GM23338 (cell line): Measurements from ENCODE around the gene FAM241A. TPM values are rescaled to one million over a fixed set of nuclear protein-coding genes. Genes with fewer than 3 reads are reported as not detected.

Source experiments
- ATAC-seq: fragments of 200-7000 bp; cut with Tn5 transposase; 3 replicates; pipeline ENCODE4 v1.9.1; 2020
- DNase-seq: peaks from one replicate; pipeline ENCODE4 v3.0.0-alpha.2; 2015; ENCODE audit warnings: low spot score
- H2AFZ ChIP-seq: fragments of 200-600 bp; sonication (generic); 2 replicates; pipeline ENCODE4 v1.8.0; 2016; ENCODE audit warnings: antibody characterized with exemption, mild to moderate bottlenecking, moderate library complexity
- H3F3A ChIP-seq: fragments of 200-600 bp; sonication (generic); replicated peaks from 2 replicates; pipeline ENCODE4 v1.8.0; 2017; ENCODE audit warnings: antibody characterized with exemption, mixed run types, low read depth
- H3K27ac ChIP-seq: fragments of 200-600 bp; sonication (generic); 2 replicates; pipeline ENCODE4 v1.6.1; 2016; ENCODE audit warnings: low read depth
- H3K27me3 ChIP-seq: fragments of 200-600 bp; sonication (generic); 2 replicates; pipeline ENCODE4 v1.8.0; 2016; ENCODE audit warnings: mild to moderate bottlenecking, mixed run types, moderate library complexity; ENCODE audit not compliant: insufficient read depth
- H3K36me3 ChIP-seq: fragments of 200-600 bp; sonication (generic); 2 replicates; pipeline ENCODE4 v1.8.0; 2016; ENCODE audit warnings: mild to moderate bottlenecking; ENCODE audit not compliant: insufficient read depth
- H3K4me1 ChIP-seq: fragments of 200-600 bp; sonication (generic); 2 replicates; pipeline ENCODE4 v1.8.0; 2016; ENCODE audit warnings: mild to moderate bottlenecking, moderate library complexity; ENCODE audit not compliant: insufficient read depth
- H3K4me2 ChIP-seq: fragments of 200-600 bp; sonication (generic); 2 replicates; pipeline ENCODE4 v1.7.1; 2017; ENCODE audit warnings: mixed run types
- H3K4me3 ChIP-seq: fragments of 200-600 bp; sonication (generic); 2 replicates; pipeline ENCODE4 v1.6.1; 2016; ENCODE audit warnings: mixed run types
- H3K79me2 ChIP-seq: fragments of 200-600 bp; sonication (generic); replicated peaks from 2 replicates; pipeline ENCODE4 v1.8.0; 2017; ENCODE audit warnings: mild to moderate bottlenecking; ENCODE audit not compliant: insufficient read depth
- H3K9me2 ChIP-seq: fragments of 200-600 bp; sonication (generic); 2 replicates; pipeline ENCODE4 v1.8.0; 2017; ENCODE audit not compliant: insufficient read depth
- H4K20me1 ChIP-seq: fragments of 200-600 bp; sonication (generic); replicated peaks from 2 replicates; pipeline ENCODE4 v1.8.0; 2017; ENCODE audit warnings: mild to moderate bottlenecking; ENCODE audit not compliant: insufficient read depth
- H3K27ac Mint-ChIP-seq: 2 replicates; pipeline ENCODE4 v1.8.0; 2020; ENCODE audit warnings: inconsistent platforms, mild to moderate bottlenecking, moderate library complexity, mixed read lengths
- H3K27me3 Mint-ChIP-seq: 3 replicates; pipeline ENCODE4 v1.8.0; 2022; ENCODE audit warnings: low read depth, mild to moderate bottlenecking, moderate library complexity, mixed read lengths, inconsistent platforms; ENCODE audit not compliant: insufficient read depth, poor library complexity
- H3K36me3 Mint-ChIP-seq: 3 replicates; pipeline ENCODE4 v1.8.0; 2021; ENCODE audit warnings: low read depth, mild to moderate bottlenecking, inconsistent platforms, moderate library complexity, mixed read lengths
- H3K4me1 Mint-ChIP-seq: 3 replicates; pipeline ENCODE4 v1.8.0; 2020; ENCODE audit warnings: mild to moderate bottlenecking, inconsistent platforms, mixed read lengths
- H3K4me3 Mint-ChIP-seq: 3 replicates; pipeline ENCODE4 v1.8.0; 2021; ENCODE audit warnings: moderate library complexity, mild to moderate bottlenecking, inconsistent platforms, mixed read lengths
- H3K9me3 Mint-ChIP-seq: 3 replicates; pipeline ENCODE4 v1.8.0; 2020; ENCODE audit warnings: moderate library complexity, mild to moderate bottlenecking, inconsistent platforms, mixed read lengths
- CREB1 ChIP-seq: fragments of 250-450 bp; sonication (Bioruptor Pico); IDR thresholded peaks from 2 replicates; pipeline ENCODE4 v1.5.0; 2020; ENCODE audit warnings: low read depth, mild to moderate bottlenecking, moderate library complexity
- ETS1 ChIP-seq: IDR thresholded peaks from 2 replicates; pipeline ENCODE4 v1.6.1; 2016; ENCODE audit warnings: antibody characterized with exemption
- EZH2 ChIP-seq: fragments of 200-600 bp; sonication (generic); IDR thresholded peaks from one replicate; pipeline ENCODE4 v1.8.0; 2017; ENCODE audit warnings: antibody characterized with exemption, mild to moderate bottlenecking, low read depth; ENCODE audit not compliant: unreplicated experiment
- EZH2phosphoT487 ChIP-seq: fragments of 200-600 bp; sonication (generic); IDR thresholded peaks from one replicate; pipeline ENCODE4 v1.8.1; 2018; ENCODE audit warnings: antibody characterized with exemption; ENCODE audit not compliant: unreplicated experiment
- NANOG ChIP-seq: IDR thresholded peaks from 2 replicates; pipeline ENCODE4 v1.6.1; 2016; ENCODE audit warnings: antibody characterized with exemption, borderline replicate concordance
- POLR2AphosphoS5 ChIP-seq: IDR thresholded peaks from 2 replicates; pipeline ENCODE4 v1.6.1; 2016; ENCODE audit warnings: antibody characterized with exemption, low read depth
- STAT1 ChIP-seq: IDR thresholded peaks from one replicate; pipeline ENCODE4 v1.6.1; 2016; ENCODE audit warnings: antibody characterized with exemption; ENCODE audit not compliant: unreplicated experiment
- ZNF331 ChIP-seq: fragments of 250-450 bp; sonication (Bioruptor Pico); IDR thresholded peaks from 2 replicates; pipeline ENCODE4 v1.5.0; 2020; ENCODE audit warnings: low read depth, mild to moderate bottlenecking, moderate library complexity
- polyA plus RNA-seq: library from polyadenylated mRNA; unstranded; fragments of >200 nt; fragmentation: Nextera tagmentation; extraction: Ambion mirVana; gene quantifications from 2 replicates; pipeline ENCODE4 v1.2.1, GENCODE V29; 2016
- total RNA-seq: library from RNA; depleted of rRNA; stranded (reverse); fragments of >200 nt; shearing (Covaris generic); gene quantifications from 2 replicates; pipeline ENCODE4 v1.2.3, GENCODE V29; 2014
- TF ChIP-seq, protein P1 (sequence below), 2 experiments: fragments of 200-600 bp in 1 of 2; sonication (generic) in 1 of 2; conservative IDR thresholded peaks; 2 replicates each; pipeline versions ENCODE4 v1.5.1 to v1.6.1; 2016 to 2017; ENCODE audit warnings: antibody characterized with exemption in 2 of 2, low read depth in 2 of 2, mild to moderate bottlenecking in 2 of 2, moderate library complexity in 1 of 2
- TF ChIP-seq, protein P2 (sequence below): IDR thresholded peaks from one replicate; pipeline ENCODE4 v1.6.1; 2018; ENCODE audit warnings: antibody characterized with exemption; ENCODE audit not compliant: unreplicated experiment
- TF ChIP-seq, protein P3 (sequence below): fragments of 250-450 bp; sonication (Bioruptor Pico); IDR thresholded peaks from 2 replicates; pipeline ENCODE4 v1.5.0; 2020; ENCODE audit warnings: mild to moderate bottlenecking, moderate library complexity

Gene FAM241A
- total and polyA plus RNA-seq, 2 experiments from 2014 or later, result 0.58 to 0.63 TPM

DNA sequence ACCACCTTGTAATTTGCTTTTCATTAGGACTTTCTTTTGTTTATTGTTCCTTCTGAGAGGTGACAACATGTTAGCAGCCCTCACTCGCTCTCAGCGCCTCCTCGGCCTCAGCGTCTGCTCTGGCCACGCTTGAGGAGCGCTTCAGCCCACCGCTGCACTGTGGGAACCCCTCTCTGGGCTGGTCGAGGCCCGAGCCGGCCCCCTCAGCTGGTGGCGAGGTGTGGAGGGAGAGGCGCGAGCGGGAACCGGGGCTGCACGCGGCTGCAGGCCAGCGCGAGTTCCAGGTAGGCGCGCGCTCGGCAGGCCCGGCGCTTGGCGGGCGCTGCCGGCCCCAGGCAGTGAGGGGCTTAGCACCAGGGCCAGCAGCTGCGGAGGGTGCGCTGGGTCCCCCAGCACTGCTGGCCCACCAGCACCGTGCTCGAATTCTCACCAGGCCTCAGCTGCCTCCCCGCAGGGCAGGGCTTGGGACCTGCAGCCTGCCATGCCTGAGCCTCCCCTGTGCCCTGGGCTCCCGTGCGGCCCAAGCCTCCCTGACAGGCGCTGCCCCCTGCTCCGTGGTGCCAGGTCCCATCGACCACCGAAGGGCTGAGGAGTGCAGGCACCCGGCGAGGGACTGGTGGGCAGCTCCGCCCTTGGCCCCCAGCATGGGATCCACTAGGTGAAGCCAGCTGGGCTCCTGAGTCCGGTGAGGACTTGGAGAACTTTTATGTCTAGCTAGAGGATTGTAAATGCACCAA, 77.1 kb downstream of the FAM241A start (continued):
- TF ChIP-seq ETS1, result no peak
- no peak for TF ChIP-seq POLR2AphosphoS5
- TF ChIP-seq, protein P1, sequence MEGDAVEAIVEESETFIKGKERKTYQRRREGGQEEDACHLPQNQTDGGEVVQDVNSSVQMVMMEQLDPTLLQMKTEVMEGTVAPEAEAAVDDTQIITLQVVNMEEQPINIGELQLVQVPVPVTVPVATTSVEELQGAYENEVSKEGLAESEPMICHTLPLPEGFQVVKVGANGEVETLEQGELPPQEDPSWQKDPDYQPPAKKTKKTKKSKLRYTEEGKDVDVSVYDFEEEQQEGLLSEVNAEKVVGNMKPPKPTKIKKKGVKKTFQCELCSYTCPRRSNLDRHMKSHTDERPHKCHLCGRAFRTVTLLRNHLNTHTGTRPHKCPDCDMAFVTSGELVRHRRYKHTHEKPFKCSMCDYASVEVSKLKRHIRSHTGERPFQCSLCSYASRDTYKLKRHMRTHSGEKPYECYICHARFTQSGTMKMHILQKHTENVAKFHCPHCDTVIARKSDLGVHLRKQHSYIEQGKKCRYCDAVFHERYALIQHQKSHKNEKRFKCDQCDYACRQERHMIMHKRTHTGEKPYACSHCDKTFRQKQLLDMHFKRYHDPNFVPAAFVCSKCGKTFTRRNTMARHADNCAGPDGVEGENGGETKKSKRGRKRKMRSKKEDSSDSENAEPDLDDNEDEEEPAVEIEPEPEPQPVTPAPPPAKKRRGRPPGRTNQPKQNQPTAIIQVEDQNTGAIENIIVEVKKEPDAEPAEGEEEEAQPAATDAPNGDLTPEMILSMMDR (conservative IDR thresholded peaks at IDR 0.05; ENCODE audit: low read depth in 2 of 2), result no peak
- TF ChIP-seq NANOG, result no peak

- H3K4me3 Mint-ChIP-seq, result no peak overlapping the region
- Histone ChIP-seq H4K20me1 (no peaks in the 10 kb centered on the region), H3K27me3 (no peaks in the 10 kb centered on the region), H3K4me1 (peaks cover 3% of the 10 kb centered on the region), H3K9me2 (no peaks in the 10 kb centered on the region), H3K27ac (no peak overlapping the region), H3F3A (no peaks in the 10 kb centered on the region), H3K36me3 (no peaks in the 10 kb centered on the region), H2AFZ (no peak overlapping the region), H3K4me3 (no peak overlapping the region), H3K4me2 (no peak overlapping the region), H3K79me2 (no peaks in the 10 kb centered on the region)
- H3K9me3 Mint-ChIP-seq, result peaks cover 19% of the 10 kb centered on the region
- peaks cover 4% of the 10 kb centered on the region; the same call in 2 of the 3 replicates for H3K4me1 Mint-ChIP-seq
- no peak for ATAC-seq
- no peak overlapping the region for H3K27ac Mint-ChIP-seq
- peaks cover 6% of the 10 kb centered on the region for H3K27me3 Mint-ChIP-seq
- DNase-seq, result no peak
- peaks cover 6% of the 10 kb centered on the region; the same call in 2 of the 3 replicates for H3K36me3 Mint-ChIP-seq
- TF ChIP-seq, protein P2, sequence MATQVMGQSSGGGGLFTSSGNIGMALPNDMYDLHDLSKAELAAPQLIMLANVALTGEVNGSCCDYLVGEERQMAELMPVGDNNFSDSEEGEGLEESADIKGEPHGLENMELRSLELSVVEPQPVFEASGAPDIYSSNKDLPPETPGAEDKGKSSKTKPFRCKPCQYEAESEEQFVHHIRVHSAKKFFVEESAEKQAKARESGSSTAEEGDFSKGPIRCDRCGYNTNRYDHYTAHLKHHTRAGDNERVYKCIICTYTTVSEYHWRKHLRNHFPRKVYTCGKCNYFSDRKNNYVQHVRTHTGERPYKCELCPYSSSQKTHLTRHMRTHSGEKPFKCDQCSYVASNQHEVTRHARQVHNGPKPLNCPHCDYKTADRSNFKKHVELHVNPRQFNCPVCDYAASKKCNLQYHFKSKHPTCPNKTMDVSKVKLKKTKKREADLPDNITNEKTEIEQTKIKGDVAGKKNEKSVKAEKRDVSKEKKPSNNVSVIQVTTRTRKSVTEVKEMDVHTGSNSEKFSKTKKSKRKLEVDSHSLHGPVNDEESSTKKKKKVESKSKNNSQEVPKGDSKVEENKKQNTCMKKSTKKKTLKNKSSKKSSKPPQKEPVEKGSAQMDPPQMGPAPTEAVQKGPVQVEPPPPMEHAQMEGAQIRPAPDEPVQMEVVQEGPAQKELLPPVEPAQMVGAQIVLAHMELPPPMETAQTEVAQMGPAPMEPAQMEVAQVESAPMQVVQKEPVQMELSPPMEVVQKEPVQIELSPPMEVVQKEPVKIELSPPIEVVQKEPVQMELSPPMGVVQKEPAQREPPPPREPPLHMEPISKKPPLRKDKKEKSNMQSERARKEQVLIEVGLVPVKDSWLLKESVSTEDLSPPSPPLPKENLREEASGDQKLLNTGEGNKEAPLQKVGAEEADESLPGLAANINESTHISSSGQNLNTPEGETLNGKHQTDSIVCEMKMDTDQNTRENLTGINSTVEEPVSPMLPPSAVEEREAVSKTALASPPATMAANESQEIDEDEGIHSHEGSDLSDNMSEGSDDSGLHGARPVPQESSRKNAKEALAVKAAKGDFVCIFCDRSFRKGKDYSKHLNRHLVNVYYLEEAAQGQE, result no peak
- TF ChIP-seq NANOG, result no peak
- no peak for TF ChIP-seq CREB1 (CRISPR knock-in tag)
- TF ChIP-seq STAT1, result no peak
- no peak for TF ChIP-seq ZNF331 (CRISPR knock-in tag)
- TF ChIP-seq, protein P3, sequence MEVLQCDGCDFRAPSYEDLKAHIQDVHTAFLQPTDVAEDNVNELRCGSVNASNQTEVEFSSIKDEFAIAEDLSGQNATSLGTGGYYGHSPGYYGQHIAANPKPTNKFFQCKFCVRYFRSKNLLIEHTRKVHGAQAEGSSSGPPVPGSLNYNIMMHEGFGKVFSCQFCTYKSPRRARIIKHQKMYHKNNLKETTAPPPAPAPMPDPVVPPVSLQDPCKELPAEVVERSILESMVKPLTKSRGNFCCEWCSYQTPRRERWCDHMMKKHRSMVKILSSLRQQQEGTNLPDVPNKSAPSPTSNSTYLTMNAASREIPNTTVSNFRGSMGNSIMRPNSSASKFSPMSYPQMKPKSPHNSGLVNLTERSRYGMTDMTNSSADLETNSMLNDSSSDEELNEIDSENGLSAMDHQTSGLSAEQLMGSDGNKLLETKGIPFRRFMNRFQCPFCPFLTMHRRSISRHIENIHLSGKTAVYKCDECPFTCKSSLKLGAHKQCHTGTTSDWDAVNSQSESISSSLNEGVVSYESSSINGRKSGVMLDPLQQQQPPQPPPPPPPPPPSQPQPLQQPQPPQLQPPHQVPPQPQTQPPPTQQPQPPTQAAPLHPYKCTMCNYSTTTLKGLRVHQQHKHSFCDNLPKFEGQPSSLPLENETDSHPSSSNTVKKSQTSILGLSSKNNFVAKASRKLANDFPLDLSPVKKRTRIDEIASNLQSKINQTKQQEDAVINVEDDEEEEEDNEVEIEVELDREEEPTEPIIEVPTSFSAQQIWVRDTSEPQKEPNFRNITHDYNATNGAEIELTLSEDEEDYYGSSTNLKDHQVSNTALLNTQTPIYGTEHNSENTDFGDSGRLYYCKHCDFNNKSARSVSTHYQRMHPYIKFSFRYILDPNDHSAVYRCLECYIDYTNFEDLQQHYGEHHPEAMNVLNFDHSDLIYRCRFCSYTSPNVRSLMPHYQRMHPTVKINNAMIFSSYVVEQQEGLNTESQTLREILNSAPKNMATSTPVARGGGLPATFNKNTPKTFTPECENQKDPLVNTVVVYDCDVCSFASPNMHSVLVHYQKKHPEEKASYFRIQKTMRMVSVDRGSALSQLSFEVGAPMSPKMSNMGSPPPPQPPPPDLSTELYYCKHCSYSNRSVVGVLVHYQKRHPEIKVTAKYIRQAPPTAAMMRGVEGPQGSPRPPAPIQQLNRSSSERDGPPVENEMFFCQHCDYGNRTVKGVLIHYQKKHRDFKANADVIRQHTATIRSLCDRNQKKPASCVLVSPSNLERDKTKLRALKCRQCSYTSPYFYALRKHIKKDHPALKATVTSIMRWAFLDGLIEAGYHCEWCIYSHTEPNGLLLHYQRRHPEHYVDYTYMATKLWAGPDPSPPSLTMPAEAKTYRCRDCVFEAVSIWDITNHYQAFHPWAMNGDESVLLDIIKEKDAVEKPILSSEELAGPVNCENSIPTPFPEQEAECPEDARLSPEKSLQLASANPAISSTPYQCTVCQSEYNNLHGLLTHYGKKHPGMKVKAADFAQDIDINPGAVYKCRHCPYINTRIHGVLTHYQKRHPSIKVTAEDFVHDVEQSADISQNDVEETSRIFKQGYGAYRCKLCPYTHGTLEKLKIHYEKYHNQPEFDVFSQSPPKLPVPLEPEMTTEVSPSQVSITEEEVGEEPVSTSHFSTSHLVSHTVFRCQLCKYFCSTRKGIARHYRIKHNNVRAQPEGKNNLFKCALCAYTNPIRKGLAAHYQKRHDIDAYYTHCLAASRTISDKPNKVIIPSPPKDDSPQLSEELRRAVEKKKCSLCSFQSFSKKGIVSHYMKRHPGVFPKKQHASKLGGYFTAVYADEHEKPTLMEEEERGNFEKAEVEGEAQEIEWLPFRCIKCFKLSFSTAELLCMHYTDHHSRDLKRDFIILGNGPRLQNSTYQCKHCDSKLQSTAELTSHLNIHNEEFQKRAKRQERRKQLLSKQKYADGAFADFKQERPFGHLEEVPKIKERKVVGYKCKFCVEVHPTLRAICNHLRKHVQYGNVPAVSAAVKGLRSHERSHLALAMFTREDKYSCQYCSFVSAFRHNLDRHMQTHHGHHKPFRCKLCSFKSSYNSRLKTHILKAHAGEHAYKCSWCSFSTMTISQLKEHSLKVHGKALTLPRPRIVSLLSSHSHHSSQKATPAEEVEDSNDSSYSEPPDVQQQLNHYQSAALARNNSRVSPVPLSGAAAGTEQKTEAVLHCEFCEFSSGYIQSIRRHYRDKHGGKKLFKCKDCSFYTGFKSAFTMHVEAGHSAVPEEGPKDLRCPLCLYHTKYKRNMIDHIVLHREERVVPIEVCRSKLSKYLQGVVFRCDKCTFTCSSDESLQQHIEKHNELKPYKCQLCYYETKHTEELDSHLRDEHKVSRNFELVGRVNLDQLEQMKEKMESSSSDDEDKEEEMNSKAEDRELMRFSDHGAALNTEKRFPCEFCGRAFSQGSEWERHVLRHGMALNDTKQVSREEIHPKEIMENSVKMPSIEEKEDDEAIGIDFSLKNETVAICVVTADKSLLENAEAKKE (CRISPR knock-in tag), result no peak
- TF ChIP-seq EZH2, result no peak
- no peak for TF ChIP-seq EZH2phosphoT487
Observed at GRCh38 chr4:112225157-112225556, 79.9 kb downstream of the FAM241A start.
